EL (cell line): ENCODE data around the gene MAN1C1.
"Not testable (repeated sequence)": the region's sequence is repeated elsewhere in the genome, so short reads cannot be mapped to it uniquely, and the experiment has no call there.

Source experiments
- DNase-seq: peaks from one replicate; pipeline ENCODE4 v3.0.0-alpha.2; 2016

The MAN1C1 gene

GRCh38 chr1:25682059-25682601 is 65.5 kb downstream of the MAN1C1 start:
- no peak for DNase-seq

- DNase-seq: no peak
These were observed 66.6 kb downstream of the MAN1C1 start for GRCh38 chr1:25683177-25683576.

- peak; percentile 39 for DNase-seq
These were observed 67.1 kb downstream of the MAN1C1 start for GRCh38 chr1:25683731-25684130.

- no peak for DNase-seq
These were observed 67.8 kb downstream of the MAN1C1 start for GRCh38 chr1:25684216-25684965.

- DNase-seq: no peak
These were observed 68.7 kb downstream of the MAN1C1 start for GRCh38 chr1:25685211-25685750.

GRCh38 chr1:25685938-25686665 is 69.5 kb downstream of the MAN1C1 start:
- no peak for DNase-seq

GRCh38 chr1:25687221-25688017 is 70.8 kb downstream of the MAN1C1 start:
- no peak for DNase-seq

- no peak for DNase-seq
These were observed 72.0 kb downstream of the MAN1C1 start for GRCh38 chr1:25688390-25689119.

GRCh38 chr1:25689686-25690381 is 73.2 kb downstream of the MAN1C1 start:
- DNase-seq: no peak

- no peak for DNase-seq
These were observed 73.9 kb downstream of the MAN1C1 start for GRCh38 chr1:25690396-25690956.

- no peak for DNase-seq
These were observed 74.6 kb downstream of the MAN1C1 start for GRCh38 chr1:25691211-25691610.

- no peak for DNase-seq
These were observed 76.0 kb downstream of the MAN1C1 start for GRCh38 chr1:25692560-25692959.

- DNase-seq: peak; percentile 29
These were observed 77.8 kb downstream of the MAN1C1 start for GRCh38 chr1:25694167-25695007.

- DNase-seq: peak; percentile 96
These were observed 78.6 kb downstream of the MAN1C1 start for GRCh38 chr1:25695090-25695770.

GRCh38 chr1:25695771-25696311 is 79.2 kb downstream of the MAN1C1 start:
- peak; percentile 87 for DNase-seq

GRCh38 chr1:25696643-25697042 is 80.1 kb downstream of the MAN1C1 start:
- not testable (repeated sequence) for DNase-seq

- DNase-seq: no peak
These were observed 81.0 kb downstream of the MAN1C1 start for GRCh38 chr1:25697435-25698217.

- no peak for DNase-seq
These were observed 81.7 kb downstream of the MAN1C1 start for GRCh38 chr1:25698252-25698651.
